Left kidney (tissue), 2 donors: ENCODE measurements around the gene SGMS1. TPM values are rescaled to one million over a fixed set of nuclear protein-coding genes. Genes with fewer than 3 reads are reported as not detected.
"Not testable (repeated sequence)": the region's sequence is repeated elsewhere in the genome, so short reads cannot be mapped to it uniquely, and the experiment has no call there.

ENCODE experiments used
- DNase-seq: peaks from one replicate; pipeline ENCODE4 v3.0.0-alpha.2; 2013
- polyA plus RNA-seq: library from polyadenylated mRNA; unstranded; fragments of 120-200 nt; gene quantifications from one replicate; pipeline ENCODE4 v1.2.1, GENCODE V29; 2013; ENCODE audit not compliant: insufficient read length

The SGMS1 gene
- polyA plus RNA-seq, 1 donor, result 51.9 TPM

DNA sequence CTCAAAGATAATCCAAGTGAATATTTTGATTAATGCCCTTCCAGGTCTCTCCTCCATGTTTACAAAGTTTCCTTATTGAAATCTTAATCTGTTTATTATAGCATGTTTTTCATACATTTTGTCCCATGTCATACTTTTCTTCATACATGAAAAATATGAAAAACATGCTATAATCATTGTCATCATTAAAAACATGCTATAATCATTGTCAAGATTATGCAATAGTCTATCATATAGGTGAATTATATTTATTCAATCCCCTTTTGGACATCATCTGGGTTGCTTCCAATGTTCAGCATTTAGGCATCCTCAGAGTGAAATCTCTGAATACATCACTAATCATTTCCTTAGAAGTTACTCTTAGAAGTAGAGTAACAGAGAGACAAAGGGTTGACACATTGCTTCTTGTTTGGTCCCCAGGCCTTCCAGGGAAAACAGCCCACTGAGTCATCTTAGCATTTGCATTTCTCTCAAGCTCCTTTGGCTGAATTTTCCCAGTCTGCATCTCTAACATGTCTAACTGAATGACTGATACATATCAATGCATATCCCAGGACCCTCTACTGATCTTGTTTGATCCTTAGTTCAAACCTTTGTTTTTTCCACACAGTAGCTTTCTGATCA lies 87.0 kb downstream of the SGMS1 start:
- DNase-seq, result no peak

DNA sequence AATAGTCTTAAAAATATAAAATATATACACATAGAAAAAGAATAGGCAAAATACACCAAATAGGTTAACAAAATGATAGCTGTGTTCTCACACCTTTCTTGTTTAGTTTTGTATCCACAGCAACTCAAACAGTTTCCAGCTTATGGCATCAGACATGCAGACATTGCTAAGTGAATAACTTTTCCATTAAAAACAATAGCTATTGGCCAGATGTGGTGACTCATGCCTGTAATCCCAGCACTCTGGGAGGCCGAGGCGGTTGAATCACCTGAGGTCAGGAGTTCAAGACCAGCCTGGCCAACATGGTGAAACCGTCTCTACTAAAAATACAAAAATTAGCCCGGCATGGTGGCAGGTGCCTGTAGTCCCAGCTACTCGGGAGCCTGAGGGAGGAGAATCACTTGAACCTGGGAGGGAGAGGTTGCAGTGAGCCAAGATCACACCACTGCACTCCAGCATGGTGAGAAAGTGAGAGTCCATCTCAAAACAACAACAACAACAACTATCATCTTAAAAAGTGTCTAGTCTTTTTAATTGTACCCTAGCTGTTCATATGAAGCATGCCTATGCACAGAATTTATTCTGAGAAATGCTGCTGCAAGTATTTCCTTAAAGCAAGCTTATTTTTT lies 88.9 kb downstream of the SGMS1 start:
- DNase-seq, result not testable (repeated sequence)

GRCh38 chr10:50533296-50533695 lies 90.5 kb downstream of the SGMS1 start:
- no peak for DNase-seq

- no peak for DNase-seq
Observed at GRCh38 chr10:50531388-50532077, 92.2 kb downstream of the SGMS1 start.

DNA sequence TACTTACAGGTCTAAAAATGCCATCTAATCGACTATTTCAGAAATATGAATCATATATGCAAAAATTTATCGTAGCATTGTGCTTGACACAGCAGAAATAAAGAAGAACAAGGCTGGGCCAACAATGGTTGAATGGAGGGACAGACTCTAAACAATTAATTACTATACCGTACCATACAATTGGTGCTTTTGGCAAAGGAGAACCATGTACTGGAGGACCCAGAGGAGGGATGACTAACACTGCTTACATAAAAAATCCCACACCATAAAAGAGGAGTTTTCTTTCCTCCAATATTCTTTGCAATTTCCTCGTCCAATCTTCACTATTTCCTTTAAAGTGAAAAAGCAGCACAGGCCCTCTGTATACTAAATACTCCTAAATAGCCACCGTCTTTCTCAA lies 94.1 kb downstream of the SGMS1 start:
- DNase-seq, result no peak

- DNase-seq, result no peak
Observed at GRCh38 chr10:50528206-50528605, 95.5 kb downstream of the SGMS1 start.

- no peak for DNase-seq
Observed at GRCh38 chr10:50527442-50528043, 96.2 kb downstream of the SGMS1 start.

- no peak for DNase-seq
Observed at GRCh38 chr10:50526185-50526584, 97.6 kb downstream of the SGMS1 start.

DNA sequence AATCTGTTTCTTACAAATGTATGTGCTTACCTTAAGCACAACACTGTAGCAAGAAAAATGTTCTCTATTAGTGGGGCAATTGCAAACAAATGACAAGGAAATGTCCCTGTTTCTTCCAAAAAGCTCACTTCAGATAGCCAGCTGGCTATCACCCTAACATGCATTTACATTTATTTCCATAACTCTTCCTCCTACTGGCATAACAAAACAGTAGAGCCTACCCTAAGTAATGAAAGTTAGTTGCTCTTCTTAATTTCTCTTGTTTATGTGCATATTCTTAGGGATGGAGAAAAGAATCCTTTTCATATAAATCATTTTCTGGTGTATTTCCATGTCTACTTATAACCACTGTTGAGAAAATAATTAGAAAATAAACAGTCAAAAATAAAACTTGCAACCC lies 100.4 kb downstream of the SGMS1 start:
- DNase-seq, result no peak

- no peak for DNase-seq
Observed at GRCh38 chr10:50522908-50523307, 100.8 kb downstream of the SGMS1 start.

DNA sequence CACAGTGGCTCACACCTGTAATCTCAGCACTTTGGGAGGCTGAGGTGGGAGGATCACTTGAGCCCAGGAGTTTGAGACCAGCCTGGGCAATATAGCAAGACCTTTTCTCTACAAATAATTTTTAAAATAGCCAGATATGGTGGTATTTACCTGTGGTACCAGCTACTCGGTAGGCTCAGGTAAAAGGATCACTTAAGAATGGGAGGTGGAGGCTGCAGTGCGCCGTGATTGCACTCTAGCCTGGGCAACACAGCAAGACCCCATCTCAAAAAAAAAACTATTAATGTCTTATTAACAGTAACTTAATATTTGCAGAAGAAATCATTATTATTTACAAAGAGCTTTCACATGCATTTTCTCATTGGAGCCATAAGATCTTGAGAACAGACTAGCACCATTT lies 103.6 kb downstream of the SGMS1 start:
- DNase-seq, result no peak

DNA sequence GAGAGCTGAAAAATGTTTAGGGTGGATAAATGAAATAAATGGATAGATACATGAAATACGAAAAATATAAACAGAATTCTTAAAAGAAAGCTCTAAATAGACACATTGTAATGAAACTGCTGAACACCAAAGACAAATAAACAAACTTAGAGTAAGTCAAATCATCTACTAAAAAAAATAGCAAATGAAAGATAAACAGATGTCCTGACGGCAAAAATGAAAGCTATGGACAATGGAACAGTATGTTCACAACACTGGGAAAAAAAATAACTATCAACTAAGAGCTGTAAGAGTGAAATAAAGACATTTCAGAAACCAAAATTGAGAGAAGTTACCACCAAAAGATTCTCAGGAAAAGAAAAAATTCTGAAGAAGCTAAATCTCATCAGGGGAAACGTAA lies 106.1 kb downstream of the SGMS1 start:
- no peak for DNase-seq

GRCh38 chr10:50516171-50516570 lies 107.6 kb downstream of the SGMS1 start:
- DNase-seq, result no peak

GRCh38 chr10:50515420-50515819 lies 108.3 kb downstream of the SGMS1 start:
- DNase-seq, result no peak

DNA sequence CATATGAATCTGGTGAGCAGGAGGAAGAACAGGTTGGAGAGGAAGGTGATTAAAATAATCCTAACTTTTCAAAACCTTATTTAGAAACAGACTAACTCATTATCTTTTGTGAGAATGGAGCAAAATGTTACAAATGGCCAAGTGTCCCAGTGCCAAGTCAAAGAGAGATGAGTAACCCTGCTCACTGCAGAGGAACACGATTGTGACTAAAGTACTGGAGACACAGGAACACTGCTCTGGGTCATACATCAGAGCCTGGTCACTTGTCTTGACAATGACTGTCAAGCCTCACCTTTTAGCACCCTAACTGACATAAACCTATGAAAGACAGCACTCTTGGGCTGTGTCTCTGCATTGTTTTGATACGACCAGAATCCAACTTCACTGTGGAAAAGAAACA lies 108.8 kb downstream of the SGMS1 start:
- DNase-seq, result no peak

GRCh38 chr10:50513956-50514355 lies 109.8 kb downstream of the SGMS1 start:
- no peak for DNase-seq

GRCh38 chr10:50512743-50513416 lies 110.9 kb downstream of the SGMS1 start:
- DNase-seq, result no peak

GRCh38 chr10:50512214-50512595 lies 111.6 kb downstream of the SGMS1 start:
- DNase-seq, result no peak

GRCh38 chr10:50511492-50512213 lies 112.1 kb downstream of the SGMS1 start:
- no peak for DNase-seq

GRCh38 chr10:50510517-50511473 lies 113.0 kb downstream of the SGMS1 start:
- DNase-seq, result no peak
